Small intestine (tissue), 7 donors: ENCODE results near the gene ITM2C. TPM values are rescaled to one million over a fixed set of nuclear protein-coding genes. Genes with fewer than 3 reads are reported as not detected.

ENCODE experiments used
- DNase-seq, 2 donors: peaks; one replicate each; pipeline versions ENCODE4 v3.0.0 to v3.0.0-alpha.2; 2013
- FAIRE-seq: peaks from 2 replicates; lab custom pipeline; 2012; peaks lifted over from hg19 to GRCh38; lab: Jason Lieb, UNC
- H3K27ac ChIP-seq, 3 donors: one replicate each; pipeline ENCODE4 v1.5.1; 2013; ENCODE audit warnings: low read length in 2 of 3, mild to moderate bottlenecking in 2 of 3, control low read depth in 1 of 3, inconsistent platforms in 1 of 3, low read depth in 1 of 3, moderate library complexity in 1 of 3
- H3K27me3 ChIP-seq, 3 donors: one replicate each; pipeline ENCODE4 v1.6.1; 2013; ENCODE audit warnings: low read length in 3 of 3, inconsistent platforms in 1 of 3; ENCODE audit not compliant: control insufficient read depth in 3 of 3, insufficient read depth in 3 of 3
- H3K36me3 ChIP-seq, 3 donors: one replicate each; pipeline ENCODE4 v1.6.1; 2013; ENCODE audit warnings: low read length in 3 of 3, inconsistent platforms in 1 of 3, low read depth in 1 of 3, mild to moderate bottlenecking in 1 of 3, moderate library complexity in 1 of 3; ENCODE audit not compliant: control insufficient read depth in 3 of 3, insufficient read depth in 2 of 3
- H3K4me1 ChIP-seq, 3 donors: one replicate each; pipeline ENCODE4 v1.6.1; 2013; ENCODE audit warnings: low read length in 2 of 3, inconsistent platforms in 1 of 3, low read depth in 1 of 3, mild to moderate bottlenecking in 1 of 3, moderate library complexity in 1 of 3; ENCODE audit not compliant: control insufficient read depth in 3 of 3, insufficient read depth in 2 of 3
- H3K4me3 ChIP-seq, 3 donors: one replicate each; pipeline ENCODE4 v1.5.1; 2013; ENCODE audit warnings: low read length in 3 of 3, control low read depth in 1 of 3, inconsistent platforms in 1 of 3, low read depth in 1 of 3, mild to moderate bottlenecking in 1 of 3, moderate library complexity in 1 of 3
- H3K9me3 ChIP-seq, 2 donors: one replicate each; pipeline ENCODE4 v1.6.1; 2013; ENCODE audit warnings: low read depth in 1 of 2, low read length in 1 of 2; ENCODE audit not compliant: control insufficient read depth in 2 of 2, insufficient read depth in 1 of 2
- WGBS, 3 donors: extraction: QIAGEN DNeasy Blood & Tissue Kit; methylation state at CpG; one replicate each; pipeline ENCODE4 v1.1.7; 2013; 5-methylcytosine and 5-hydroxymethylcytosine counted together
- polyA plus RNA-seq, 4 donors: library from polyadenylated mRNA; stranded (reverse) in 3 of 4; unstranded in 1 of 4; fragments of 200-250 nt in 3 of 4; fragments of 120-200 nt in 1 of 4; gene quantifications; one replicate each; pipeline versions ENCODE4 v1.2.1 to v1.2.3, GENCODE V29; 2013
- donor health status: healthy with polysubstance abuse.
- donor health status: control.
- donor health status: control.
- donor health status: Bipolar disorder and iron deficiency.
- donor health status: healthy.

Gene ITM2C
- polyA plus RNA-seq, 4 donors = 38.9 to 455 (median 168) TPM

GRCh38 chr2:230895536-230896345 lies 31.0 kb downstream of the ITM2C start:
- Histone ChIP-seq H3K27me3 (no peaks in the 10 kb centered on the region), H3K4me3 (no peak overlapping the region), H3K9me3 (peaks cover 0 to 4% of the 10 kb centered on the region in 2 donors), H3K36me3 (no peaks in the 10 kb centered on the region), H3K27ac (peak overlapping the region; percentile 38 to 86 (median 69)), H3K4me1 (peaks cover 5% of the 10 kb centered on the region in 3 donors)
- 22 to 51% (median 44%) methylated on average over 6 of the region's 6 CpGs for WGBS, 3 donors
- DNase-seq (peak; percentile 70 to 95), FAIRE-seq (no peak)

GRCh38 chr2:230896346-230897115 lies 31.8 kb downstream of the ITM2C start:
- DNase-seq = no peak
- no peaks in the 10 kb centered on the region for H3K36me3 ChIP-seq
- peaks cover 5% of the 10 kb centered on the region in 3 donors for H3K4me1 ChIP-seq
- no peak overlapping the region for H3K4me3 ChIP-seq
- peaks cover 0 to 4% of the 10 kb centered on the region in 2 donors for H3K9me3 ChIP-seq
- no peak for FAIRE-seq
- H3K27ac ChIP-seq = peak overlapping the region in 2 of 3 donors; percentile 7 to 86
- WGBS, 3 donors = 80 to 87% (median 81%) methylated on average over 19 of the region's 19 CpGs
- H3K27me3 ChIP-seq = no peaks in the 10 kb centered on the region

DNA sequence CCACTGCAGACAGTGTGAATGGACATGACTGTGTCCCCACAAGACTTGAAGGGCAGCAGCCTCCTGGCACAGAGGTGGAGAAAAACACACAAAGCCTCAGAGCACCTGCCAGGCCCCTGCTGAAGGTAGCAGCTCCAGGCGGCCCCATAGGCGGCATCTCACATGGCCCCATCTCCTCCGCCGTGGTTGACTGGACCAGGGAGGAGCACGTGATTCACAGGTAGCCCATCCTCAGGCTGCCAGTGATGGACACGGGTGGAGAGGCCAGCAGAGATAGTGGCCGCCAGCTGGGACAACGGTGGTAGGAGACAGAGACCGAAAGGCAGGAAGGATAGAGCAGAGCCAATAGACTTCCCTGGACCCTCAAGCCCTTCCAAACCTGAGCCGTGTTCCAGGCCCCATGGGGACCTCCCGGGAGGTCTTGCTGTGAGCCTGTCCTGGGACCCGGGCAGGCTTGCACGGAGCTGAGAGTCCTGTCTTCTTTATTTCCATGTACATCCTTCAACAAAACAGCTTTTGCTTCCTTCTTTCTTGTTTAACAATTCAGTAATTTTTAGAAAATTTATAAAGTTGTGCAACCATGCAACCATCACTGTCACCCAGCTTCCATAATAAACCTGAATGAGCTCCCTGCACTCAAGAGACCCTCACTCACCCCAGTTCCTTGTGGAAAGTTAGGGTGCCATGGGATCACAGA lies 33.4 kb downstream of the ITM2C start:
- no peak overlapping the region for H3K27ac ChIP-seq
- DNase-seq = no peak
- no peak for FAIRE-seq

DNA sequence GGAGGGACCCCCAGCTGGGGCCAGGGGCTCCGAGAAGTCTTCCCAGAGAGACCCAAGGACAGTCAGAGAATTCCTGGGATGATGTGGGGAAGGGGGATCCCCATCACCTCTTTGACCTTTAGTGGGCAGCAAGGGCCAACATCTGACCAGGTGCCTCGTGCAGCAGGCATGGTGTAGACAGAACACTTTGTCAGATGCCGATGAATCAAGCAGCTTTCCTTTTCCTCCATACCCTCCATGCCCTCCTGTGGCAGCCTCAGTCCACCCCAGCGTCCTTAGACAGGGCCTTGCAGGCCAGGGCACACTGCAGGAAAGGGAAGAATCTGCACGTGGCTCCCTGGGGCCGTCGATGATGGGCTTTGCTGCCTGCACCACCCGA lies 34.0 kb downstream of the ITM2C start:
- Histone ChIP-seq H3K27ac (no peak overlapping the region), H3K4me3 (no peak overlapping the region), H3K4me1 (peaks cover 5% of the 10 kb centered on the region in 3 donors), H3K27me3 (peaks cover 0 to 2% (median 0%) of the 10 kb centered on the region in 3 donors), H3K36me3 (no peaks in the 10 kb centered on the region), H3K9me3 (no peaks in the 10 kb centered on the region)
- DNase-seq (no peak), FAIRE-seq (no peak)
- 68 to 82% (median 79%) methylated on average over 8 of the region's 8 CpGs for WGBS, 3 donors

More for the DNA sequence above, 33.4 kb downstream of the ITM2C start:
- 91 to 95% (median 91%) methylated on average over 13 of the region's 13 CpGs for WGBS, 3 donors
- H3K4me1 ChIP-seq = peaks cover 5% of the 10 kb centered on the region in 3 donors
- H3K9me3 ChIP-seq = no peaks in the 10 kb centered on the region
- no peak overlapping the region for H3K4me3 ChIP-seq
- H3K27me3 ChIP-seq = no peaks in the 10 kb centered on the region
- no peaks in the 10 kb centered on the region for H3K36me3 ChIP-seq

GRCh38 chr2:230899287-230899686 lies 34.5 kb downstream of the ITM2C start:
- Histone ChIP-seq H3K27ac (no peak overlapping the region), H3K9me3 (no peaks in the 10 kb centered on the region), H3K4me1 (peaks cover 5% of the 10 kb centered on the region in 3 donors), H3K36me3 (no peaks in the 10 kb centered on the region), H3K27me3 (peaks cover 0 to 2% (median 0%) of the 10 kb centered on the region in 3 donors), H3K4me3 (no peak overlapping the region)
- DNase-seq = no peak
- no peak for FAIRE-seq
- 54 to 78% (median 77%) methylated on average over 5 of the region's 5 CpGs for WGBS, 3 donors

GRCh38 chr2:230899786-230900185 lies 35.0 kb downstream of the ITM2C start:
- Histone ChIP-seq H3K27me3 (peaks cover 0 to 2% (median 0%) of the 10 kb centered on the region in 3 donors), H3K27ac (no peak overlapping the region), H3K4me1 (peaks cover 5% of the 10 kb centered on the region in 3 donors), H3K36me3 (no peaks in the 10 kb centered on the region), H3K4me3 (no peak overlapping the region), H3K9me3 (no peaks in the 10 kb centered on the region)
- no peak for DNase-seq
- WGBS, 3 donors = 70 to 93% (median 73%) methylated on average over 4 of the region's 4 CpGs
- FAIRE-seq = no peak

- Histone ChIP-seq H3K9me3 (no peaks in the 10 kb centered on the region), H3K27ac (no peak overlapping the region), H3K4me1 (peaks cover 2 to 5% (median 3%) of the 10 kb centered on the region in 3 donors), H3K36me3 (no peaks in the 10 kb centered on the region), H3K4me3 (no peak overlapping the region), H3K27me3 (peaks cover 0 to 2% (median 0%) of the 10 kb centered on the region in 3 donors)
- 60 to 68% (median 65%) methylated on average over 10 of the region's 10 CpGs for WGBS, 3 donors
- DNase-seq = no peak
- FAIRE-seq = no peak
These were observed 35.7 kb downstream of the ITM2C start for GRCh38 chr2:230900336-230900995.
